HG03045 (cell line): Measurements from ENCODE around the gene CLRN2.
"Not testable (repeated sequence)": the region's sequence is repeated elsewhere in the genome, so short reads cannot be mapped to it uniquely, and the experiment has no call there.

ENCODE experiments used
- ATAC-seq: cut with Tn5 transposase; IDR thresholded peaks from one replicate; pipeline ENCODE4 v1.9.1; 2021; ENCODE audit warnings: mild to moderate bottlenecking, moderate library complexity; ENCODE audit not compliant: unreplicated experiment

Gene CLRN2

DNA sequence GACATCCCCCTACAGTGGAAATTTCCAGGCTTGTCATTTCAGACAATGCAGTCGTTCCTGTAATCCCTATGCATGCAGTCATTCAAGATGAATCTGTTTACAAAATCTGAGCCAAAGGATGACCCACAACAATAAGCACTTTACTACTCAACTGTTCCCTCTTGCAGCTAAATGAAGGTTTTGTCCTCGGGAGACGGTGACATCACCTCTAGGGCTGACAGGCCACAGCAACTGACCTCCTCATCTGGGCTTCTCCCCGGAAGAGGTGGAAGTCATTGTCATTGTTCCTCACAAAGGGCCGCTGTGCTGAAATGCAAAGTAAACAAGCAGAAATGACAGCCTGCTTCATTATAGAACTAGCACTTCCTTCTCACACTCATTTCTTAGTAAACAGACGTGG lies 29.2 kb downstream of the CLRN2 start:
- ATAC-seq = no peak

DNA sequence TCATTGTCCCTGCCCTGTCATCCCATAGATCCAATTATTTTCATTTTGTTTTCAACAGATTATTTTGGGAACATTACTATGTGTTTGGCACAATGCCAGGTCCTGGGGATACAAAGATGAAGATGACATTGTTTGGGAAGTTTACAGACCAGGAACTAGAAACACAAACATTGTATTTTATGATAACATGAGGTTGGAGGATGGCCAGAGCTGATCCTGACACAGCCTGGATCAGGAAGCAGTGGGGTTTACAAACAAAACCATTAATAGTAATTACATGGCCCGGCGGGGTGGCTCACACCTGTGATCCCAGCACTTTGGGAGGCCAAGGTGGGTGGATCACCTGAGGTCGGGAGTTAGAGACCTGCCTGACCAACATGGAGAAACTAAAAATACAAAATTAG lies 29.9 kb downstream of the CLRN2 start:
- ATAC-seq = no peak

DNA sequence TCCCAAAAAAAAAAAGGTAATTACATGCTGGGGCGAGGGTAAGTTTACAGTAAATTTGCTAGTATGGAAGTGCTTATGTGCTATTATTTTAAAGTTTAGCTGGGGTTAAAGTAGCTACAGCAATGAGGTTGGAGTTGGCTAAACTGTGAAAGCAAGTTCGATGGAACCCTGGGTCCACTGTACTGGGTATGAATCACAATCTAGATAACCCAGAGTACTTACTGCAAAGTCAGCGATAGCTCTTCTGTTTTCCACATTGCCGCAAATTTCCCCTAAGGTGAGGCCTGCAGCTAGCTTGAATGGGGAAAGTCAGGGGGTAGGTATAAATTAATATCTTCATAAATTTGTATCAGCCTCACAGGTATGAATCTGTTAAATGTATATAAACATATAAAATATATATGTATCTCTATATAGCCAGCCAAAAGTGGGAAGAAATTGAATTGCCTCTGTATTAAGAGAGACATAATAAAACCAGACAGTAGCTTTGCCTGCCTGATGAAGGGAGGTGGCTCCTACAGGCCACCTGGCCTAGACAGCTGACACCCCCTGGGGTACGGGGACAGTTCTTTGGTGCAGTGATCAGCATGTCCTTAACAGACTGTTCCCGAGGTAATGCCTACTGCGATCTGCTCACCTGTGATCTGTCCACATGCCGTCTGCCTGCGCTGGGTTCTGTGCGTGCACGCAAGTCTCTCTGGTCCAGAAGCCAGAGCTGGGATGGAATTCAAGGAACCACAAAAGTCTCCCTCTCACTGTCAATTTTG lies 30.6 kb downstream of the CLRN2 start:
- no peak for ATAC-seq

- no peak for ATAC-seq
Measured at GRCh38 chr4:17546222-17546621, 31.3 kb downstream of the CLRN2 start.

DNA sequence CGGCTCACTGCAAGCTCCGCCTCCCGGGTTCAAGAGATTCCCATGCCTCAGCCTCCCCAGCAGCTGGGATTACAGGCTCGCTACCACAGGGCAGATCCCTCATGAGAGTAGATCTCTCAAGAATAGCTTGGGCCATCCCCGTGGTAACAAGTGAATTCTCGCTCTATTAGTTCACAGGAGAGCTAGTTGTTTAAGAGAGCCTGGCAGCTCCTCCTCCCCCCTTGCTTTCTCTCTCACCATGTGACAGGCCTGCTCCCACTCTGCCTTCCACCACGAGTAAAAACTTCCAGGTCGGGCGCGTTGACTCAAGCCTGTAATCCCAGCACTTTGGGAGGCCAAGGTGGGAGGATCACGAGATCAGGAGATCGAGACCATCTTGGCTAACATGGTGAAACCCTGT lies 31.7 kb downstream of the CLRN2 start:
- ATAC-seq = no peak

GRCh38 chr4:17550549-17550948 lies 35.6 kb downstream of the CLRN2 start:
- ATAC-seq = no peak

GRCh38 chr4:17552427-17552826 lies 37.5 kb downstream of the CLRN2 start:
- ATAC-seq = no peak

- no peak for ATAC-seq
Measured at GRCh38 chr4:17554568-17554967, 39.6 kb downstream of the CLRN2 start.

- no peak for ATAC-seq
Measured at GRCh38 chr4:17556498-17556897, 41.5 kb downstream of the CLRN2 start.

DNA sequence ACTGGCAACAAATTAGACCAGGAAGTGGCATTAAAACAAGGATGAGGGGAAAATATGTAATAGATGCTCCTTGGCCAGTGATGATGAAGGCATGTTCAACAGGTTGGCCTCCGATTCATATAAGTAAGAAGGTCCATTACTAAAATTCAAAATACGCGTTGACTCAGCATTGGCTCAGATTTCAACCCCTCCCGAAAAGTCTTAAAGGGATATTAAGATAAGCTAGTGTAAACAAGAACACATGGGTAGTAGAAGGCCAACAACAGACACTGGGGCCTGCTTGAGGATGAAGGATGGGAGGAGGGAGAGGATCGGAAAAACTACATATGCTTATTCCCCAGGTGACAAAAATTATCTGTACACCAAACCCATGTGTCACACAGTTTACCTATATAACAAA lies 42.9 kb downstream of the CLRN2 start:
- ATAC-seq = no peak

- ATAC-seq = no peak
Measured at GRCh38 chr4:17558941-17559708, 44.2 kb downstream of the CLRN2 start.

GRCh38 chr4:17559709-17560048 lies 44.7 kb downstream of the CLRN2 start:
- no peak for ATAC-seq

- ATAC-seq = no peak
Measured at GRCh38 chr4:17560065-17560673, 45.2 kb downstream of the CLRN2 start.

DNA sequence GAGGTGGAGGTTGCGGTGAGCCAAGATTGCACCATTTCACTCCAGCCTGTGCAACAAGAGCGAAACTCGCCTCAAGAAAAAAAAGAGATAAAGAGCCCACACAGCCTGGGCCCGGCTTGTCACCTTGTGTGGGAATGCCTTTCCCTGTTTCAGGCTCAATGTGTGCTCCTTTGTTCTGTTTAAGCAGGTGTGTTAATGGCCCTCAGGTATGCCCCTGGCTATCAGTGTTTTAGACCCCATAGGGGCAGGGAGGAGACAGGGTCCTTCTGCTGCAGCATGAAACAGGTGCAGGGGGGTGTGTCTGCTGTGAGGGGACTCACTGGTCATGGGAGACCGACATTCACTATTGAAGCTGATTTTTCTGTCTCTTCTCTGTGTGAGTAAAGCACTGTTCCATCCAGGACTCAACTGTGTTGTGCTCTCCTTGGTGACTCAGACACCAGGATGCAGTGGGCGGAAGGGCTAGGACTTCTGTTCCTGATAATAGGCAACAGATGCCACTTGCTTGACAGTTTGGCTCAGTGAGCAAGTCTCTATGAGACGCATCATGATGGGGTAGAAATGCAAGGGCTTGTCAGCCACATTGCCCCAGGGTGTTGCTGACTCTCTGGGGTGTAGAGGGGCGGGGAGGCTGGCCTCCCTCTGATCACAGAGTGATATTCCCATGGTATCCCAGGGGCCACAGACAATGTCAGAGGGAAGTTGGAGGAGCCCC lies 46.4 kb downstream of the CLRN2 start:
- no peak for ATAC-seq

GRCh38 chr4:17562157-17562556 lies 47.2 kb downstream of the CLRN2 start:
- ATAC-seq = no peak

DNA sequence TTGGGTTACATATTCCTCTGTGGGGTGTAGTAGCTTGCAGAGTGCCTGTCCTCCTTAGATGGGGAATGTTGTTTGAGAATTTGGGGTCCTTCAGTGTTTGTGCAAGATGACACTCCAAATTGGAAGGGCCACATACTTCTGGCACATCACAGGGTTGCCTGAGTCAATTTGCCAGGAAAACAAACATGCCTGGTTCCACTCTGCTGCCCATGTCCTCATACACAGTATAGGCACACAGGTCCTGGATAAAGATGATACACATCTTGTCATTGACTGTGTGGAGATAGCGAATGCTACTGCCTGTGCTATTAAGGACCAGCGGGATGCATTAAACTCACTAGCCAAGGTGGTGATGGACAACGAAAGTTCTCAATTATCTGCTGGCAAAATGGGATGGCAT lies 50.9 kb downstream of the CLRN2 start:
- no peak for ATAC-seq

- no peak for ATAC-seq
Measured at GRCh38 chr4:17567271-17567670, 52.3 kb downstream of the CLRN2 start.

GRCh38 chr4:17574206-17574605 lies 59.2 kb downstream of the CLRN2 start:
- no peak for ATAC-seq

GRCh38 chr4:17575177-17575576 lies 60.2 kb downstream of the CLRN2 start:
- not testable (repeated sequence) for ATAC-seq
